Left ventricle myocardium inferior (tissue), 1 donor: Measurements from ENCODE around the gene SLX9. TPM values are rescaled to one million over a fixed set of nuclear protein-coding genes. Genes with fewer than 3 reads are reported as not detected.

ENCODE experiments used
- DNase-seq: peaks from one replicate; pipeline ENCODE4 v3.0.0-alpha.2; 2020
- H3K27ac ChIP-seq: fragments of 200-600 bp; replicated peaks from 2 replicates; pipeline ENCODE4 v1.8.0; 2021
- H3K27me3 ChIP-seq: fragments of 200-600 bp; 2 replicates; pipeline ENCODE4 v1.8.0; 2021; ENCODE audit warnings: low read depth
- H3K36me3 ChIP-seq: fragments of 200-600 bp; 2 replicates; pipeline ENCODE4 v1.8.0; 2021
- H3K4me1 ChIP-seq: fragments of 200-600 bp; 2 replicates; pipeline ENCODE4 v1.8.0; 2021
- H3K4me3 ChIP-seq: fragments of 200-600 bp; 2 replicates; pipeline ENCODE4 v1.8.0; 2021; ENCODE audit warnings: mild to moderate bottlenecking, moderate library complexity
- H3K9me3 ChIP-seq: fragments of 200-600 bp; replicated peaks from 2 replicates; pipeline ENCODE4 v1.8.0; 2021
- intact Hi-C: fragments of 100-400 bp; cut with micrococcal nuclease; formaldehyde crosslinking; loops from one replicate; pipeline ENCODE4 v1.11.0; 2022
- total RNA-seq: library from RNA; stranded (reverse); fragmentation: NEBNext Ultra II Directional; extraction: Animal tissue kit (Norgen Biotek cat#: 25700); gene quantifications from one replicate; pipeline ENCODE4 v1.2.1, GENCODE V29; 2021
- TF ChIP-seq, protein P1 (sequence below): fragments of 200-600 bp; IDR thresholded peaks from 2 replicates; pipeline ENCODE4 v1.8.0; 2021; ENCODE audit warnings: antibody characterized with exemption, mild to moderate bottlenecking, borderline replicate concordance
- donor health status: DM: no; HTN: yes; CAD: no; lungs with severe emphysema.

Gene SLX9
- total RNA-seq, 1 donor from 2014 or later: 70.7 TPM

DNA sequence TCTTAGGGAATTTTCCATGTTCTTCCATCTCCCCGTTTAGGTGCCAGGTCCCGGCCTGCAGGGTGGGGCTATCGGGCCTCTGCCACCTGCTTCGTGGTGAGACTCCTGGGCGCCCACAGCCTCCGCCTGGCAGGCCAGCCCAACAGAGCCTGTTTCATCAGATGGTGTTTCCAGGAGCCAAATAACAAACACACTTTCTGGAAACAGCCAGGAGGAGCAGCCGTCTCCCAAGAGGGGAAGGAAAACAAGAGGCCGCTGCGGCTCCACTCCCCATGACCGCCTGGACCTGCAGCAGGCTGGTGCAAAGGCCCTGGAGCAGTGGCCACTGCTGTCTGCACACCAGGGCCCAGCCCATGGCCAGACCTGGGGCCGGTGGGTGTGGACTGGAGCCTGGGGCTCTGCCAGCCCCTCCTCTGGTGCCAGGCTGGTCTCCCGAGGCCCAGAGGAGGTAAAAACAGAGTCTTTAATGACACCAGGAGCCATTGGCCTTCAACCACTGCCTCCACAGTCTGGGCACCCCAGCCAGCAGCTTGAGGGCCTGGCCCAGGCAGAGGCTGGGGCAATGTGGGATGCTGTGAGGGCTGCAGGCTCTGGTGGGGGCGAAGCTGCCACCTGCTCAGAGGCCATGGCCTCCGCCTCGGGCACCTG, 55.0 kb downstream of the SLX9 start:
- peak overlapping the region; percentile 56 for H3K27ac ChIP-seq
- DNase-seq: no peak
- TF ChIP-seq, protein P1, sequence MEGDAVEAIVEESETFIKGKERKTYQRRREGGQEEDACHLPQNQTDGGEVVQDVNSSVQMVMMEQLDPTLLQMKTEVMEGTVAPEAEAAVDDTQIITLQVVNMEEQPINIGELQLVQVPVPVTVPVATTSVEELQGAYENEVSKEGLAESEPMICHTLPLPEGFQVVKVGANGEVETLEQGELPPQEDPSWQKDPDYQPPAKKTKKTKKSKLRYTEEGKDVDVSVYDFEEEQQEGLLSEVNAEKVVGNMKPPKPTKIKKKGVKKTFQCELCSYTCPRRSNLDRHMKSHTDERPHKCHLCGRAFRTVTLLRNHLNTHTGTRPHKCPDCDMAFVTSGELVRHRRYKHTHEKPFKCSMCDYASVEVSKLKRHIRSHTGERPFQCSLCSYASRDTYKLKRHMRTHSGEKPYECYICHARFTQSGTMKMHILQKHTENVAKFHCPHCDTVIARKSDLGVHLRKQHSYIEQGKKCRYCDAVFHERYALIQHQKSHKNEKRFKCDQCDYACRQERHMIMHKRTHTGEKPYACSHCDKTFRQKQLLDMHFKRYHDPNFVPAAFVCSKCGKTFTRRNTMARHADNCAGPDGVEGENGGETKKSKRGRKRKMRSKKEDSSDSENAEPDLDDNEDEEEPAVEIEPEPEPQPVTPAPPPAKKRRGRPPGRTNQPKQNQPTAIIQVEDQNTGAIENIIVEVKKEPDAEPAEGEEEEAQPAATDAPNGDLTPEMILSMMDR: no peak
- intact Hi-C loops: no loop called here
- H3K27me3 ChIP-seq: no peaks in the 10 kb centered on the region
- H3K4me3 ChIP-seq: no peak overlapping the region
- no peaks in the 10 kb centered on the region for H3K36me3 ChIP-seq
- H3K9me3 ChIP-seq: no peaks in the 10 kb centered on the region
- H3K4me1 ChIP-seq: peaks cover 31% of the 10 kb centered on the region

DNA sequence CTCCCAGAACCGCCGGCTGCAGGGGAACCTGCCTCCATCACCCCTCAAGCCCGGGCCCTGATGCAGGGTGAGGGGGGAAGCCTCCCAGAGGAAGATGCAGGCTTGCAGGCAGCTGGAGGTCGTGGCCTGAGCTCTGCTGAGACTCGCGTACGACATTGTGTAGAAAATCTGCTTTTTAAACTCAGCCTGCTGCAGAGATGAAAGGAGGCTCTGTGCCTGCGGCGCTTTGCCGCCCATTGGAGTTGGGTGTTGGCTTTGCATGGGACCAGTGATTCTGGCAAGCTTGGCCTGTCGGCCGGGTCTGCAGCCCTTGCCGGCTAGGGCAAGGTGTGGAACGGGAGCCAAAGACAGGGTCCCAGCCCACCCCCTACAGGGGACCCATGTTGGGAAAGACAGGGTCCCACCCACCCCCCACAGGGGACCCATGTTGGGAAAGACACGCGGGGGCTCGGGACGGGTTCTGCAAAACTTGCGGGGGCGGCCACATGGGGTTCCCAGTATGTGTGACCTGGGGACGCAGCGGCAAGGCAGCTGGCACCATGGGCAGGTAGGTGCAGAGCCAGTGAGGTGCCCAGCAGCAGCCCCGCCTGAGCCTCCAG, 55.6 kb downstream of the SLX9 start:
- intact Hi-C loops: no loop called here
- no peaks in the 10 kb centered on the region for H3K36me3 ChIP-seq
- H3K27me3 ChIP-seq: no peaks in the 10 kb centered on the region
- no peaks in the 10 kb centered on the region for H3K9me3 ChIP-seq
- DNase-seq: no peak
- no peak overlapping the region for H3K27ac ChIP-seq
- no peak overlapping the region for H3K4me3 ChIP-seq
- TF ChIP-seq, protein P1: no peak
- peaks cover 30% of the 10 kb centered on the region for H3K4me1 ChIP-seq

DNA sequence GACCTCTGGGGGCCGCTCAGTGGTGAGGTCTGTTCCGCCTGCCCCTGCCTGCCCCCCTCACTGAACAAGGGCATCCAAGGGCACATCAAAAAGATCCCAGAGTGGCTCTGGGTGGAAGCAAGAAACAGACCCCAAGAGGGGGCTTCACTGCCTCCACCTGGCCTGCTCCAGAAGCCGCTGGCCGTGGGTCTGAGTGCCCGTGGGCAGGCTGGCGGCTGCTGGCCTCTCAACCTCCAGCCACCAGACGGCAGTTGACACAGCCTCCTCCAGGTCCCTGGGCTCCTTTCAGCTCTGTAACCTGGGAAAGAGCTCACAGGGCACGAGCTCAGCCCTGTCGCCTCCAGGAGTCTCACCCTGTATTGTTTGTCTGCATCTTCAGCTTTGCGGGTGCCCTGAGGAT, 56.3 kb downstream of the SLX9 start:
- no peaks in the 10 kb centered on the region for H3K9me3 ChIP-seq
- H3K4me3 ChIP-seq: no peak overlapping the region
- H3K27me3 ChIP-seq: no peaks in the 10 kb centered on the region
- H3K27ac ChIP-seq: no peak overlapping the region
- no peak for DNase-seq
- intact Hi-C loops: no loop called here
- H3K36me3 ChIP-seq: no peaks in the 10 kb centered on the region
- TF ChIP-seq, protein P1: no peak
- H3K4me1 ChIP-seq: peaks cover 34% of the 10 kb centered on the region

DNA sequence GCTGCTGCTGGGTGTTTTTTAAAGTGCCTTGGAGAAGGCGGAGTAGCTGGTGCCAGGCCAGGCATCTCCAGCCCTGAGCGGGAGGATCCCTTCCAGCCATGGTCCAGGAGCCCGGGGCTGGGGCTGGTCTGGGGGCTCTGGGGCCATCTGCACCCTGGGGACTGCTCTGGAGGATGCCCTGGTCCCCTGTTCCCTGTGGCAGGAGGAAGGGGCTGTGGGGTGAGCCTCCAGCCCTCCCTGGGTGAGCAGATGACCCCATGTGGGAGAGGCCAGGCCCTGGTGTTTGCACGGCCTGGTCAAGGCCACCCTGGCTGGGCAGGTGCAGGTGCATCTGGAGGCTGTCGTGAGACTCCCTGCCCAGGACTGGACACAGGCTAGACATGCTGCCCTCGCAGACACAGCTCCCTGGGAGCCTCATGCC, 56.7 kb downstream of the SLX9 start:
- Histone ChIP-seq H3K27me3 (no peaks in the 10 kb centered on the region), H3K27ac (no peak overlapping the region), H3K36me3 (no peaks in the 10 kb centered on the region), H3K4me3 (no peak overlapping the region), H3K9me3 (no peaks in the 10 kb centered on the region), H3K4me1 (peaks cover 38% of the 10 kb centered on the region)
- TF ChIP-seq, protein P1: no peak
- no peak for DNase-seq
- intact Hi-C loops: no loop called here

DNA sequence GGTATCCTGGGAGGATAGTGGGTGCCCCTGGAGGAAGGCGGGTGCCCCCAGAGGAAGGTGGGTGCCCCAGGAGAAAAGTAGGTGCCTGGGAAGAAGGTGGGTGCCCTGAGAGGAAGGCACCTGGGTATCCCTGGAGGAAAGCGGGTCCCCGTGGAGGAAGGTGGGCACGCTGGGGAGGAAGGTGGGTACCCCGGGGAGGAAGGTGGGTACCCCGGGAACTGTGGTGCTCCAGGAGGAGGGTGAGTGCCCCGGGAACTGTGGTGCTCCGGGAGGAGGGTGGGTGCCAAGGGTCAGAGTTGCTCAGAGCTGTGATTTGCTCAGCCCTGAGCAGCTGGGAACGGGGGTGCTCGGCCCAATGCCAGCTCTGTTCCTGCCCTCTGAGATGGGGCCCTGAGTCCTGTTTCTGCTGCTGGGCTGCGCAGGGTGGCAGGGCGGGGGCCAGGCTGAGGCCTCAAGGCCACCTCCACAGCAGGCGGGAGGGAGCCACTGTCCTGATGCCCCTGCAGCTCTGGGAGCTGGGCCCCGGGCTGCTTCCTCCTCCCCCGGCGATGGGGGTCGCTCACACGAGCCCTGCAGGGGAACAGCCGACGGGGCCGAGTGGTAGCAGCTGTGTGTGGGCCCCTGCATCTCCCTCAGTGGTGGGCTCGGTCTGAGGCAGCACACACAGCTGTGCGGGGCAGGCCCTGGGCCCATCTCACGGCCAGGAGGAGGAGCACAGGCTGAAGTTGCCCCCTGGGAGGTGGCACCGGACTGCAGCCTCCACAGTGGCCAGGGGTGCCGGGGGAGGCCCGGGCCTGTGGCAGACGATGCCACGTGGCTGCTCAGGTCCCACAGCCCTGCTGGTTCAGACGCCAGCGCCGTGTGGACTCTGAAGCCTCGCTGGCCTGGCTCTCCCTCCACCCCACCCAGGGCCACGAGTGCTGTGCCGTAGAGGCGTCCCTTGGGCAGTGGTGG, 57.4 kb downstream of the SLX9 start:
- TF ChIP-seq, protein P1: no peak

More for the DNA sequence above, 57.4 kb downstream of the SLX9 start:
- DNase-seq: no peak
- Histone ChIP-seq H3K4me1 (peaks cover 39% of the 10 kb centered on the region), H3K9me3 (no peaks in the 10 kb centered on the region), H3K4me3 (no peak overlapping the region), H3K36me3 (no peaks in the 10 kb centered on the region), H3K27me3 (no peaks in the 10 kb centered on the region), H3K27ac (no peak overlapping the region)
- intact Hi-C loops: no loop called here
